ENCODE data around the gene NFIA. TPM values are rescaled to one million over a fixed set of nuclear protein-coding genes. Genes with fewer than 3 reads are reported as not detected.

The NFIA gene
- total and polyA plus RNA-seq, 10 of the 15 experiments (the other 5 are each of a cell fraction or from before 2014, with no cell fraction given), result 0.10 to 0.16 TPM; not detected in 8

DNA sequence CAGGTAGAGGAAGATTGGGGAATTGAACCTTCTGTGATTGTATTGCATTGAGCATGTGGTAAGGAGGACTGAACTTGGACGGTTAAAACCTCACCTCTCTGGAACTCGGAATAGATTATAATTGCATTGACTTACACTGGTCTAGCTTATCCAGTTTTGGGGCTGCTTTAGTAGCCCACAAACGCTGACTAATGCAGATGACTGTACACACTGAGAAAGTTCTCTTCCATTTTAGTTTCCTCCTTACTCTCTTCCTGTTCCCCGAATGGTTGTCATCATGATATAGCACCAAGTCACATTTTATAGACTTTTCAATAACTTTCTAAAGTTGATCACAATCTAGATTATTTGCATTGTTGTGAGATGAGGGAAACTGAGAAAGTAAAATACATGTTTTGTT lies 78.2 kb downstream of the NFIA start:
- no peak for DNase-seq (ENCODE audit: low read depth, low spot score)
- no peak overlapping the region for H3K27ac ChIP-seq (ENCODE audit: control insufficient read depth, insufficient read depth)
- H3K9me3 ChIP-seq (replicated peaks; ENCODE audit: control insufficient read depth, insufficient read depth, low read length), result no peaks in the 10 kb centered on the region
- no peak overlapping the region for H3K9ac ChIP-seq (ENCODE audit: control insufficient read depth, insufficient read depth, low read length)
- no peak overlapping the region for H3K4me2 ChIP-seq (ENCODE audit: control insufficient read depth, insufficient read depth)
- CTCF ChIA-PET, result no interaction called here
- no peaks in the 10 kb centered on the region for H3K36me3 ChIP-seq (ENCODE audit: control insufficient read depth in 2 of 2, insufficient read depth in 2 of 2, low read length in 1 of 2)
- no peak for ATAC-seq
- no peak overlapping the region for H2AFZ ChIP-seq (ENCODE audit: control insufficient read depth, low read depth, low read length)
- no peaks in the 10 kb centered on the region for H3K4me1 ChIP-seq (ENCODE audit: control insufficient read depth, insufficient read depth, low read length)
- intact Hi-C loops (cut with micrococcal nuclease; ENCODE audit: unreplicated experiment), result no loop called here
- H3K79me2 ChIP-seq (ENCODE audit: control insufficient read depth, insufficient read depth, low read length), result no peaks in the 10 kb centered on the region
- in situ Hi-C loops (cut with MboI), result no loop called here
- FAIRE-seq, result no peak
- RAD21 ChIA-PET (ENCODE audit: unreplicated experiment), result no interaction called here
- no TSS peak for BruUV-seq (replicated peaks)
- H3K4me3 ChIP-seq, result no peak overlapping the region
- H3K27me3 ChIP-seq (replicated peaks in 1 of 2; ENCODE audit: control insufficient read depth in 2 of 2, insufficient read depth in 2 of 2, low read length in 1 of 2), result no peaks in the 10 kb centered on the region
- no peaks in the 10 kb centered on the region for H4K20me1 ChIP-seq (ENCODE audit: control insufficient read depth, insufficient read depth)
- SMC1A ChIA-PET (ENCODE audit: uncharacterized antibody, unreplicated experiment), result no interaction called here
- 23% methylated on average over 4 of the region's 4 CpGs for WGBS (ENCODE audit: insufficient coverage, insufficient replicate concordance, low lambda C conversion rate, missing lambda C conversion rate)
- POLR2A ChIA-PET, result no interaction called here
- TF ChIP-seq SMAD1 (IDR thresholded peaks at IDR 0.05; ENCODE audit: low read depth, partially characterized antibody), result no peak
- TF ChIP-seq POLR2A (IDR thresholded peaks at IDR 0.05; ENCODE audit: low read depth, low read length), result no peak
- TF ChIP-seq, protein P1, sequence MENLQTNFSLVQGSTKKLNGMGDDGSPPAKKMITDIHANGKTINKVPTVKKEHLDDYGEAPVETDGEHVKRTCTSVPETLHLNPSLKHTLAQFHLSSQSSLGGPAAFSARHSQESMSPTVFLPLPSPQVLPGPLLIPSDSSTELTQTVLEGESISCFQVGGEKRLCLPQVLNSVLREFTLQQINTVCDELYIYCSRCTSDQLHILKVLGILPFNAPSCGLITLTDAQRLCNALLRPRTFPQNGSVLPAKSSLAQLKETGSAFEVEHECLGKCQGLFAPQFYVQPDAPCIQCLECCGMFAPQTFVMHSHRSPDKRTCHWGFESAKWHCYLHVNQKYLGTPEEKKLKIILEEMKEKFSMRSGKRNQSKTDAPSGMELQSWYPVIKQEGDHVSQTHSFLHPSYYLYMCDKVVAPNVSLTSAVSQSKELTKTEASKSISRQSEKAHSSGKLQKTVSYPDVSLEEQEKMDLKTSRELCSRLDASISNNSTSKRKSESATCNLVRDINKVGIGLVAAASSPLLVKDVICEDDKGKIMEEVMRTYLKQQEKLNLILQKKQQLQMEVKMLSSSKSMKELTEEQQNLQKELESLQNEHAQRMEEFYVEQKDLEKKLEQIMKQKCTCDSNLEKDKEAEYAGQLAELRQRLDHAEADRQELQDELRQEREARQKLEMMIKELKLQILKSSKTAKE (IDR thresholded peaks at IDR 0.05; ENCODE audit: low read depth, poor library complexity, severe bottlenecking), result no peak
- no peak for TF ChIP-seq SPI1 (IDR thresholded peaks at IDR 0.05; ENCODE audit: borderline replicate concordance, insufficient read depth, low read depth, low read length)
- TF ChIP-seq, protein P2, sequence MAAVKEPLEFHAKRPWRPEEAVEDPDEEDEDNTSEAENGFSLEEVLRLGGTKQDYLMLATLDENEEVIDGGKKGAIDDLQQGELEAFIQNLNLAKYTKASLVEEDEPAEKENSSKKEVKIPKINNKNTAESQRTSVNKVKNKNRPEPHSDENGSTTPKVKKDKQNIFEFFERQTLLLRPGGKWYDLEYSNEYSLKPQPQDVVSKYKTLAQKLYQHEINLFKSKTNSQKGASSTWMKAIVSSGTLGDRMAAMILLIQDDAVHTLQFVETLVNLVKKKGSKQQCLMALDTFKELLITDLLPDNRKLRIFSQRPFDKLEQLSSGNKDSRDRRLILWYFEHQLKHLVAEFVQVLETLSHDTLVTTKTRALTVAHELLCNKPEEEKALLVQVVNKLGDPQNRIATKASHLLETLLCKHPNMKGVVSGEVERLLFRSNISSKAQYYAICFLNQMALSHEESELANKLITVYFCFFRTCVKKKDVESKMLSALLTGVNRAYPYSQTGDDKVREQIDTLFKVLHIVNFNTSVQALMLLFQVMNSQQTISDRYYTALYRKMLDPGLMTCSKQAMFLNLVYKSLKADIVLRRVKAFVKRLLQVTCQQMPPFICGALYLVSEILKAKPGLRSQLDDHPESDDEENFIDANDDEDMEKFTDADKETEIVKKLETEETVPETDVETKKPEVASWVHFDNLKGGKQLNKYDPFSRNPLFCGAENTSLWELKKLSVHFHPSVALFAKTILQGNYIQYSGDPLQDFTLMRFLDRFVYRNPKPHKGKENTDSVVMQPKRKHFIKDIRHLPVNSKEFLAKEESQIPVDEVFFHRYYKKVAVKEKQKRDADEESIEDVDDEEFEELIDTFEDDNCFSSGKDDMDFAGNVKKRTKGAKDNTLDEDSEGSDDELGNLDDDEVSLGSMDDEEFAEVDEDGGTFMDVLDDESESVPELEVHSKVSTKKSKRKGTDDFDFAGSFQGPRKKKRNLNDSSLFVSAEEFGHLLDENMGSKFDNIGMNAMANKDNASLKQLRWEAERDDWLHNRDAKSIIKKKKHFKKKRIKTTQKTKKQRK (IDR thresholded peaks at IDR 0.05; ENCODE audit: low read depth, low read length), result no peak
- TF ChIP-seq, protein P3, sequence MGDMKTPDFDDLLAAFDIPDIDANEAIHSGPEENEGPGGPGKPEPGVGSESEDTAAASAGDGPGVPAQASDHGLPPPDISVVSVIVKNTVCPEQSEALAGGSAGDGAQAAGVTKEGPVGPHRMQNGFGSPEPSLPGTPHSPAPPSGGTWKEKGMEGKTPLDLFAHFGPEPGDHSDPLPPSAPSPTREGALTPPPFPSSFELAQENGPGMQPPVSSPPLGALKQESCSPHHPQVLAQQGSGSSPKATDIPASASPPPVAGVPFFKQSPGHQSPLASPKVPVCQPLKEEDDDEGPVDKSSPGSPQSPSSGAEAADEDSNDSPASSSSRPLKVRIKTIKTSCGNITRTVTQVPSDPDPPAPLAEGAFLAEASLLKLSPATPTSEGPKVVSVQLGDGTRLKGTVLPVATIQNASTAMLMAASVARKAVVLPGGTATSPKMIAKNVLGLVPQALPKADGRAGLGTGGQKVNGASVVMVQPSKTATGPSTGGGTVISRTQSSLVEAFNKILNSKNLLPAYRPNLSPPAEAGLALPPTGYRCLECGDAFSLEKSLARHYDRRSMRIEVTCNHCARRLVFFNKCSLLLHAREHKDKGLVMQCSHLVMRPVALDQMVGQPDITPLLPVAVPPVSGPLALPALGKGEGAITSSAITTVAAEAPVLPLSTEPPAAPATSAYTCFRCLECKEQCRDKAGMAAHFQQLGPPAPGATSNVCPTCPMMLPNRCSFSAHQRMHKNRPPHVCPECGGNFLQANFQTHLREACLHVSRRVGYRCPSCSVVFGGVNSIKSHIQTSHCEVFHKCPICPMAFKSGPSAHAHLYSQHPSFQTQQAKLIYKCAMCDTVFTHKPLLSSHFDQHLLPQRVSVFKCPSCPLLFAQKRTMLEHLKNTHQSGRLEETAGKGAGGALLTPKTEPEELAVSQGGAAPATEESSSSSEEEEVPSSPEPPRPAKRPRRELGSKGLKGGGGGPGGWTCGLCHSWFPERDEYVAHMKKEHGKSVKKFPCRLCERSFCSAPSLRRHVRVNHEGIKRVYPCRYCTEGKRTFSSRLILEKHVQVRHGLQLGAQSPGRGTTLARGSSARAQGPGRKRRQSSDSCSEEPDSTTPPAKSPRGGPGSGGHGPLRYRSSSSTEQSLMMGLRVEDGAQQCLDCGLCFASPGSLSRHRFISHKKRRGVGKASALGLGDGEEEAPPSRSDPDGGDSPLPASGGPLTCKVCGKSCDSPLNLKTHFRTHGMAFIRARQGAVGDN (IDR thresholded peaks at IDR 0.05), result no peak
- TF ChIP-seq, protein P4, sequence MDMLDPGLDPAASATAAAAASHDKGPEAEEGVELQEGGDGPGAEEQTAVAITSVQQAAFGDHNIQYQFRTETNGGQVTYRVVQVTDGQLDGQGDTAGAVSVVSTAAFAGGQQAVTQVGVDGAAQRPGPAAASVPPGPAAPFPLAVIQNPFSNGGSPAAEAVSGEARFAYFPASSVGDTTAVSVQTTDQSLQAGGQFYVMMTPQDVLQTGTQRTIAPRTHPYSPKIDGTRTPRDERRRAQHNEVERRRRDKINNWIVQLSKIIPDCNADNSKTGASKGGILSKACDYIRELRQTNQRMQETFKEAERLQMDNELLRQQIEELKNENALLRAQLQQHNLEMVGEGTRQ (IDR thresholded peaks at IDR 0.05; ENCODE audit: borderline replicate concordance, low read depth, low read length), result no peak
- TF ChIP-seq HCFC1 (IDR thresholded peaks at IDR 0.05; ENCODE audit: low read length), result no peak
- TF ChIP-seq, protein P5, sequence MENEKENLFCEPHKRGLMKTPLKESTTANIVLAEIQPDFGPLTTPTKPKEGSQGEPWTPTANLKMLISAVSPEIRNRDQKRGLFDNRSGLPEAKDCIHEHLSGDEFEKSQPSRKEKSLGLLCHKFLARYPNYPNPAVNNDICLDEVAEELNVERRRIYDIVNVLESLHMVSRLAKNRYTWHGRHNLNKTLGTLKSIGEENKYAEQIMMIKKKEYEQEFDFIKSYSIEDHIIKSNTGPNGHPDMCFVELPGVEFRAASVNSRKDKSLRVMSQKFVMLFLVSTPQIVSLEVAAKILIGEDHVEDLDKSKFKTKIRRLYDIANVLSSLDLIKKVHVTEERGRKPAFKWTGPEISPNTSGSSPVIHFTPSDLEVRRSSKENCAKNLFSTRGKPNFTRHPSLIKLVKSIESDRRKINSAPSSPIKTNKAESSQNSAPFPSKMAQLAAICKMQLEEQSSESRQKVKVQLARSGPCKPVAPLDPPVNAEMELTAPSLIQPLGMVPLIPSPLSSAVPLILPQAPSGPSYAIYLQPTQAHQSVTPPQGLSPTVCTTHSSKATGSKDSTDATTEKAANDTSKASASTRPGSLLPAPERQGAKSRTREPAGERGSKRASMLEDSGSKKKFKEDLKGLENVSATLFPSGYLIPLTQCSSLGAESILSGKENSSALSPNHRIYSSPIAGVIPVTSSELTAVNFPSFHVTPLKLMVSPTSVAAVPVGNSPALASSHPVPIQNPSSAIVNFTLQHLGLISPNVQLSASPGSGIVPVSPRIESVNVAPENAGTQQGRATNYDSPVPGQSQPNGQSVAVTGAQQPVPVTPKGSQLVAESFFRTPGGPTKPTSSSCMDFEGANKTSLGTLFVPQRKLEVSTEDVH (IDR thresholded peaks at IDR 0.05; ENCODE audit: low read depth, partially characterized antibody), result no peak
- no peak for TF ChIP-seq MYC (IDR thresholded peaks at IDR 0.05; ENCODE audit: insufficient read depth, insufficient read length, insufficient replicate concordance, low read length, severe bottlenecking)

Measured in GM12878 (cell line).